GM23248 (cell line): Measurements from ENCODE around the gene POLR3H.

ENCODE experiments used
- EZH2 ChIP-seq: fragments of 200-600 bp; sonication (generic); IDR thresholded peaks from 2 replicates; pipeline ENCODE4 v1.6.1; 2018; ENCODE audit warnings: antibody characterized with exemption, mild to moderate bottlenecking; ENCODE audit not compliant: insufficient read depth, poor library complexity, severe bottlenecking
- EZH2phosphoT487 ChIP-seq: fragments of 200-600 bp; sonication (generic); IDR thresholded peaks from 2 replicates; pipeline ENCODE4 v1.6.1; 2018; ENCODE audit warnings: antibody characterized with exemption, moderate library complexity, mild to moderate bottlenecking, low read depth; ENCODE audit not compliant: insufficient read depth

GRCh38 chr22:41507330-41508063, 36.8 kb downstream of the POLR3H start:
- no peak for TF ChIP-seq EZH2
- no peak for TF ChIP-seq EZH2phosphoT487
